K562 (cell line): ENCODE data around the gene CDH2.

Experiments
- CTCF ChIP-seq, 3 experiments: IDR thresholded peaks in 2 of 3; conservative IDR thresholded peaks in 1 of 3; 2 replicates each; pipeline ENCODE4 v1.5.1; 2011 to 2012; ENCODE audit warnings: low read length in 3 of 3, mild to moderate bottlenecking in 3 of 3, control low read depth in 2 of 3, improper control_type of control experiment in 1 of 3, inconsistent platforms in 1 of 3, low read depth in 1 of 3, mixed read lengths in 1 of 3, moderate library complexity in 1 of 3; ENCODE audit not compliant: insufficient read depth in 2 of 3
- ELF4 ChIP-seq: fragments of 450-650 bp; formaldehyde crosslinking; IDR thresholded peaks from 2 replicates; pipeline ENCODE4 v1.4.0; 2022; ENCODE audit warnings: missing genetic modification characterization
- EP300 ChIP-seq: IDR thresholded peaks from 2 replicates; pipeline ENCODE4 v1.6.1; 2012; ENCODE audit warnings: low read length, improper control_type of control experiment
- SAFB ChIP-seq: fragments of 200-400 bp; formaldehyde crosslinking; IDR thresholded peaks from 2 replicates; pipeline ENCODE4 v1.6.1; 2017; ENCODE audit warnings: low read depth, low read length, borderline replicate concordance
- SNAPC5 ChIP-seq: fragments of 250-450 bp; sonication (Bioruptor Pico); IDR thresholded peaks from 2 replicates; pipeline ENCODE4 v1.8.0; 2021; ENCODE audit warnings: moderate library complexity, mild to moderate bottlenecking, inconsistent platforms
- ZNF124 ChIP-seq: sonication (generic); formaldehyde crosslinking; IDR thresholded peaks from 2 replicates; pipeline ENCODE4 v1.8.1; 2022; ENCODE audit warnings: missing genetic modification reagents

- TF ChIP-seq ELF4 (CRISPR knock-in tag) (no peak), CTCF (IDR thresholded peaks at IDR 0.05 in 2 of 3, conservative IDR thresholded peaks at IDR 0.05 in 1 of 3; ENCODE audit: insufficient read depth in 2 of 3, low read depth in 1 of 3, low read length in 3 of 3) (no peak), EP300 (no peak), ZNF124 (CRISPR knock-in tag) (no peak), SAFB (no peak), SNAPC5 (CRISPR knock-in tag) (no peak)
Measured at GRCh38 chr18:28030458-28030857, 146.5 kb downstream of the CDH2 start.
